Measurements from ENCODE around the gene PFKFB2.

Gene PFKFB2

DNA sequence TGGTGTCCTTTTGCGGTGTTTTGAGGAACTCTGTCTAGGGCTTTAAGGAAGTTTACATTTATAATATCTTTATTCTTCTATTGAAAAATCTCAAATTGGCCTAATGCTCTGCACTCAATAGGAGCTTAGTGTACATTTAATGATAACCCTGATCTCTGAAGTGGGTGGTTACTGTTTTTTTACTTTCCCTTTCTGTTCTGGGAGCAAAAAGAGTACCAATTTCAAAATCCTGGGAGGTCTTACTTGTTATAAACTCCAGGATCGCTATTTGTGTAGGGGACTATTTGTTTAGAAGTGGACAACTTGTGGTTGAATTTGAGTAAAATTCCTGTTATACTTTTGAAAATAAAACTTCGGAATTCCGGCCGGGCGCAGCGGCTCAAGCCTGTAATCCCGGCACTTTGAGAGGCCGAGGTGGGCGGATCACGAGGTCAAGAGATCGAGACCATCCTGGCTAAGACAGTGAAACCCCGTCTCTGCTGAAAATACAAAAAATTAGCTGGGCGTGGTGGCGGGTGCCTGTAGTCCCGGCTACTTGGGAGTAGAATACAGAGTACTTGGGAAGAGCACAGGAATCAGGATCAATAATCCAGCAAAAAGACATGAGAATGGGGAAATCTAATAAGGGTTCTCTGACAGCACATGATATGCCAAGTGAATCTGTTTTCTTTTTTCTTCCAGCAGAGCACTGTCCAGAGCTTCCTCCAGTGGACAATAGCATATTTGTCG, 36.7 kb downstream of the PFKFB2 start:
- DNase-seq (ENCODE audit: low read depth), result no peak
- TF ChIP-seq CTCF (IDR thresholded peaks at IDR 0.05; ENCODE audit: low read depth, low read length, missing control alignments), result no peak
- H3K4me3 ChIP-seq (ENCODE audit: low read depth, low read length), result no peak overlapping the region
- in situ Hi-C loops (cut with HindIII; ENCODE audit: low sequenced_read_pairs), result no loop called here

GRCh38 chr1:207091200-207091908, 38.3 kb downstream of the PFKFB2 start:
- in situ Hi-C loops (cut with HindIII; ENCODE audit: low sequenced_read_pairs), result no loop called here
- no peak overlapping the region for H3K4me3 ChIP-seq (ENCODE audit: low read depth, low read length)
- DNase-seq (ENCODE audit: low read depth), result no peak
- no peak for TF ChIP-seq CTCF (IDR thresholded peaks at IDR 0.05; ENCODE audit: low read depth, low read length, missing control alignments)

DNA sequence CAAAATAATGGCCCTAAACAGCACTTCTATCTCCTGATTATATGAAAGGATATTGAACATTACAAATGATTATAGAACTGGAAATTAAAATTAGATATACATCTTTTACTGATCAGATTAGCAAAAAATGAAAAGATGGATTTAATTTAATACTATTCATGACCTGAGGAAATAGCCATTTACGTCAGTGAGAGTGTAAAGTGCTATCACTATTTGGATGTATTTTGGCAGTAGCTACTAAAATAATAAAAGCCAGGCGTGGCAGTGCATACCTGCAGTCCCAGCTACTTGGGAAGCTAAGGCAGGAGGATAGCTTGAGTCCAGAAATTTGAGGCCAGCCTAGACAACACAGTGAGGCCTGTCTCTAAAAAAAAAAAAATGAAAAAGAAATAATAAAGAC, 40.9 kb downstream of the PFKFB2 start:
- no peak for DNase-seq (ENCODE audit: low read depth)
- in situ Hi-C loops (cut with HindIII; ENCODE audit: low sequenced_read_pairs), result no loop called here
- no peak for TF ChIP-seq CTCF (IDR thresholded peaks at IDR 0.05; ENCODE audit: low read depth, low read length, missing control alignments)
- H3K4me3 ChIP-seq (ENCODE audit: low read depth, low read length), result no peak overlapping the region

- H3K4me3 ChIP-seq (ENCODE audit: low read depth, low read length), result no peak overlapping the region
- no peak for TF ChIP-seq CTCF (IDR thresholded peaks at IDR 0.05; ENCODE audit: low read depth, low read length, missing control alignments)
- in situ Hi-C loops (cut with HindIII; ENCODE audit: low sequenced_read_pairs), result no loop called here
- DNase-seq (ENCODE audit: low read depth), result no peak
These were observed 44.8 kb downstream of the PFKFB2 start for GRCh38 chr1:207097871-207098324.

- TF ChIP-seq CTCF (IDR thresholded peaks at IDR 0.05; ENCODE audit: low read depth, low read length, missing control alignments), result no peak
- in situ Hi-C loops (cut with HindIII; ENCODE audit: low sequenced_read_pairs), result no loop called here
- no peak for DNase-seq (ENCODE audit: low read depth)
- H3K4me3 ChIP-seq (ENCODE audit: low read depth, low read length), result no peak overlapping the region
These were observed 48.6 kb downstream of the PFKFB2 start for GRCh38 chr1:207101720-207102119.

DNA sequence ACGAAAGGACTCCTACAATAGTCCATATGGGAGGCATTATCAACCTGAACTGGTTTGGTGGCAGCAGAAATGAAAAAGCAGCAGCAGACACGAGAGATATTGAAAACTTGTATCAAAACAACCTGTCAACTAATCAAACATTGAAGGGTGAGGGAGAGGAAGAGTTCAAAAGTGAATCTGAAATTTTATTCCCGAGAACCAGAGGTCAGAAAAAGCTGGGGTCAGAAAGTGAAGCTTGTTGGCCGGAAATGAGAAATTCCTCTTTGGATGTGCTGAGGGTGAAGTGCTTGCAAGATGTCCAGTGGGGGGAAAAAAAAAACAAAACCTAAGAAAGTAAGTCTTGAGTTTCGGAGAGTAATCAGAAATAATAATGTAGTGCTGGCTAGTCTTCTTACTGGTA, 49.1 kb downstream of the PFKFB2 start:
- in situ Hi-C loops (cut with HindIII; ENCODE audit: low sequenced_read_pairs), result no loop called here
- no peak for DNase-seq (ENCODE audit: low read depth)
- H3K4me3 ChIP-seq (ENCODE audit: low read depth, low read length), result no peak overlapping the region
- TF ChIP-seq CTCF (IDR thresholded peaks at IDR 0.05; ENCODE audit: low read depth, low read length, missing control alignments), result no peak

Measured in astrocyte of the cerebellum (primary cell).